ENCODE data around the gene DGAT2.

GRCh38 chr11:75822541-75822940 lies 54.0 kb downstream of the DGAT2 start:
- TF ChIP-seq, protein P1, sequence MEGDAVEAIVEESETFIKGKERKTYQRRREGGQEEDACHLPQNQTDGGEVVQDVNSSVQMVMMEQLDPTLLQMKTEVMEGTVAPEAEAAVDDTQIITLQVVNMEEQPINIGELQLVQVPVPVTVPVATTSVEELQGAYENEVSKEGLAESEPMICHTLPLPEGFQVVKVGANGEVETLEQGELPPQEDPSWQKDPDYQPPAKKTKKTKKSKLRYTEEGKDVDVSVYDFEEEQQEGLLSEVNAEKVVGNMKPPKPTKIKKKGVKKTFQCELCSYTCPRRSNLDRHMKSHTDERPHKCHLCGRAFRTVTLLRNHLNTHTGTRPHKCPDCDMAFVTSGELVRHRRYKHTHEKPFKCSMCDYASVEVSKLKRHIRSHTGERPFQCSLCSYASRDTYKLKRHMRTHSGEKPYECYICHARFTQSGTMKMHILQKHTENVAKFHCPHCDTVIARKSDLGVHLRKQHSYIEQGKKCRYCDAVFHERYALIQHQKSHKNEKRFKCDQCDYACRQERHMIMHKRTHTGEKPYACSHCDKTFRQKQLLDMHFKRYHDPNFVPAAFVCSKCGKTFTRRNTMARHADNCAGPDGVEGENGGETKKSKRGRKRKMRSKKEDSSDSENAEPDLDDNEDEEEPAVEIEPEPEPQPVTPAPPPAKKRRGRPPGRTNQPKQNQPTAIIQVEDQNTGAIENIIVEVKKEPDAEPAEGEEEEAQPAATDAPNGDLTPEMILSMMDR (IDR thresholded peaks at IDR 0.05) = no peak
- TF ChIP-seq POLR2AphosphoS5 (IDR thresholded peaks at IDR 0.05) (no peak), POLR2A (IDR thresholded peaks at IDR 0.05) (no peak)

All from upper lobe of left lung (tissue), 4 donors.